AG09309 (cell line): ENCODE measurements around the gene FBXO10.
"Not testable (repeated sequence)": the region's sequence is repeated elsewhere in the genome, so short reads cannot be mapped to it uniquely, and the experiment has no call there.

Source experiments
- DNase-seq: peaks from one replicate; pipeline ENCODE4 v3.0.0-alpha.2; 2010; ENCODE audit warnings: low read depth
- H3K4me3 ChIP-seq: 2 replicates; pipeline ENCODE4 v1.5.1; 2011; ENCODE audit warnings: mild to moderate bottlenecking, low read depth, low read length, moderate library complexity; ENCODE audit not compliant: control insufficient read depth
- CTCF ChIP-seq: IDR thresholded peaks from 2 replicates; pipeline ENCODE4 v1.5.1; 2011; ENCODE audit warnings: mild to moderate bottlenecking, low read depth, low read length, inconsistent platforms; ENCODE audit not compliant: insufficient read depth, control insufficient read depth; ENCODE audit errors: missing control alignments

FBXO10 gene

GRCh38 chr9:37474438-37474837 is 101.7 kb downstream of the FBXO10 start:
- H3K4me3 ChIP-seq: no peak overlapping the region
- DNase-seq: no peak
- TF ChIP-seq CTCF: no peak

GRCh38 chr9:37473982-37474381 is 102.2 kb downstream of the FBXO10 start:
- DNase-seq, H3K4me3 ChIP-seq: not testable (repeated sequence)

- no peak for TF ChIP-seq CTCF
- peak overlapping the region; percentile 39 for H3K4me3 ChIP-seq
- DNase-seq: peak; percentile 87
Measured at GRCh38 chr9:37471942-37472684, 104.1 kb downstream of the FBXO10 start.

- no peak for DNase-seq
- no peak for TF ChIP-seq CTCF
- H3K4me3 ChIP-seq: no peak overlapping the region
Measured at GRCh38 chr9:37468620-37469019, 107.6 kb downstream of the FBXO10 start.

GRCh38 chr9:37467530-37467929 is 108.7 kb downstream of the FBXO10 start:
- not testable (repeated sequence) for H3K4me3 ChIP-seq, DNase-seq

- H3K4me3 ChIP-seq: peak overlapping the region; percentile 71
- TF ChIP-seq CTCF: no peak
- DNase-seq: no peak
Measured at GRCh38 chr9:37466037-37466709, 110.0 kb downstream of the FBXO10 start.

- H3K4me3 ChIP-seq: peak within 1 kb of the TSS; percentile 71
- TF ChIP-seq CTCF: no peak
- peak; percentile 100 for DNase-seq
Measured at GRCh38 chr9:37465249-37466036, 110.7 kb downstream of the FBXO10 start, which contains the start of gene ZBTB5. Gene ZBTB5, minus strand, starts transcription at chr9:37465450. Its CDS starts 22,899 bp downstream, at chr9:37442551.
